HG03196 (cell line): ENCODE measurements around the gene GPR45.
"Not testable (repeated sequence)": the region's sequence is repeated elsewhere in the genome, so short reads cannot be mapped to it uniquely, and the experiment has no call there.

Experiments used
- ATAC-seq: cut with Tn5 transposase; IDR thresholded peaks from one replicate; pipeline ENCODE4 v1.9.1; 2021; ENCODE audit not compliant: unreplicated experiment

GPR45 gene

GRCh38 chr2:105241443-105241842, at the start of gene GPR45:
Gene GPR45 (plus strand): TSS chr2:105241743. CDS start chr2:105241859, 116 bp downstream.
- no peak for ATAC-seq

GRCh38 chr2:105194022-105194675, 47.4 kb upstream of the GPR45 start:
- ATAC-seq, result no peak

- no peak for ATAC-seq
Measured at GRCh38 chr2:105196651-105197050, 44.9 kb upstream of the GPR45 start.

- ATAC-seq, result no peak
Measured at GRCh38 chr2:105215586-105216192, 25.9 kb upstream of the GPR45 start.

- ATAC-seq, result no peak
Measured at GRCh38 chr2:105220604-105221003, 20.9 kb upstream of the GPR45 start.

- ATAC-seq, result no peak
Measured at GRCh38 chr2:105224444-105224843, 17.1 kb upstream of the GPR45 start.

- ATAC-seq, result no peak
Measured at GRCh38 chr2:105231232-105231619, 10.3 kb upstream of the GPR45 start.

GRCh38 chr2:105235388-105236059, 6.0 kb upstream of the GPR45 start:
- ATAC-seq, result peak; percentile 57

- no peak for ATAC-seq
Measured at GRCh38 chr2:105236060-105236424, 5.5 kb upstream of the GPR45 start.

- no peak for ATAC-seq
Measured at GRCh38 chr2:105237045-105237765, 4.3 kb upstream of the GPR45 start.

GRCh38 chr2:105238664-105239240, 2.8 kb upstream of the GPR45 start:
- ATAC-seq, result no peak

GRCh38 chr2:105239924-105240323, 1.6 kb upstream of the GPR45 start:
- no peak for ATAC-seq

GRCh38 chr2:105242286-105242993, 897 bp downstream of the GPR45 start:
- no peak for ATAC-seq

GRCh38 chr2:105243961-105244360, 2.4 kb downstream of the GPR45 start:
- ATAC-seq, result no peak

GRCh38 chr2:105244451-105244850, 2.9 kb downstream of the GPR45 start:
- ATAC-seq, result no peak

GRCh38 chr2:105248316-105249070, 7.0 kb downstream of the GPR45 start:
- no peak for ATAC-seq

- no peak for ATAC-seq
Measured at GRCh38 chr2:105249181-105249580, 7.6 kb downstream of the GPR45 start.

- no peak for ATAC-seq
Measured at GRCh38 chr2:105249891-105250290, 8.3 kb downstream of the GPR45 start.

- not testable (repeated sequence) for ATAC-seq
Measured at GRCh38 chr2:105251016-105251648, 9.6 kb downstream of the GPR45 start.

- no peak for ATAC-seq
Measured at GRCh38 chr2:105252271-105252670, 10.7 kb downstream of the GPR45 start.
